Gastrocnemius medialis (tissue), 4 donors: ENCODE data around the gene VMP1.

Experiments used
- POLR2A ChIP-seq, 2 donors: fragments of 450-650 bp; IDR thresholded peaks; one replicate each; pipeline ENCODE4 v1.6.1; 2017; ENCODE audit warnings: antibody characterized with exemption in 2 of 2, mild to moderate bottlenecking in 2 of 2, moderate library complexity in 2 of 2
- TF ChIP-seq, protein P1 (sequence below), 5 experiments: fragments of 450-650 bp in 3 of 5; fragments of 200-600 bp in 2 of 5; sonication (generic) in 2 of 5; IDR thresholded peaks in 4 of 5; conservative IDR thresholded peaks in 1 of 5; 1 replicate in 4 of 5; 2 replicates in 1 of 5; pipeline ENCODE4 v1.5.1; 2016 to 2019; ENCODE audit warnings: antibody characterized with exemption in 5 of 5, mild to moderate bottlenecking in 3 of 5, moderate library complexity in 3 of 5

DNA sequence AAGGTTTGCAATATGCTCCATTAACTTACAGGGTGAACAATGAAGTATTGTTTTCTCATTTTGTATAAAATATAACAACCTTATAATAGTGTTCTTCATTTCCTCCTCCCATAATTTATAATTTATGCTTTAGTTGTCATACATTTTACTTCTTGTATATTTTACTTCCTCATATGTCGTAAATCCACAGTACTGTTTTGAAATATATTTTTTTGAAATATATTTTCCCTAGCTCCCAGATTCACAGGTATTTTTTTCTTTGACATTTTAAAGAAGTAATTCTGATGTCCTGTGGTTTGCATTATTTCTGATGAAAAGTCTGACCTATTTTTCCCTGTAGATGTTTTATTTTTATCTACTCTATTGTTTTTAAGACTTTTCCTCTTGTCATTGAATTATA is 52.7 kb downstream of the VMP1 start:
- TF ChIP-seq, protein P1, sequence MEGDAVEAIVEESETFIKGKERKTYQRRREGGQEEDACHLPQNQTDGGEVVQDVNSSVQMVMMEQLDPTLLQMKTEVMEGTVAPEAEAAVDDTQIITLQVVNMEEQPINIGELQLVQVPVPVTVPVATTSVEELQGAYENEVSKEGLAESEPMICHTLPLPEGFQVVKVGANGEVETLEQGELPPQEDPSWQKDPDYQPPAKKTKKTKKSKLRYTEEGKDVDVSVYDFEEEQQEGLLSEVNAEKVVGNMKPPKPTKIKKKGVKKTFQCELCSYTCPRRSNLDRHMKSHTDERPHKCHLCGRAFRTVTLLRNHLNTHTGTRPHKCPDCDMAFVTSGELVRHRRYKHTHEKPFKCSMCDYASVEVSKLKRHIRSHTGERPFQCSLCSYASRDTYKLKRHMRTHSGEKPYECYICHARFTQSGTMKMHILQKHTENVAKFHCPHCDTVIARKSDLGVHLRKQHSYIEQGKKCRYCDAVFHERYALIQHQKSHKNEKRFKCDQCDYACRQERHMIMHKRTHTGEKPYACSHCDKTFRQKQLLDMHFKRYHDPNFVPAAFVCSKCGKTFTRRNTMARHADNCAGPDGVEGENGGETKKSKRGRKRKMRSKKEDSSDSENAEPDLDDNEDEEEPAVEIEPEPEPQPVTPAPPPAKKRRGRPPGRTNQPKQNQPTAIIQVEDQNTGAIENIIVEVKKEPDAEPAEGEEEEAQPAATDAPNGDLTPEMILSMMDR (IDR thresholded peaks at IDR 0.05 in 4 of 5, conservative IDR thresholded peaks at IDR 0.05 in 1 of 5): no peak
- TF ChIP-seq POLR2A (IDR thresholded peaks at IDR 0.05): no peak
